ENCODE measurements around the gene NIPAL3.

Gene NIPAL3

GRCh38 chr1:24500448-24501048 is 84.9 kb downstream of the NIPAL3 start:
- CTCF ChIA-PET, result interaction anchor here (0.7 kb wide), 1 partner anchor 9 kb away, joined by 6 read pairs; no protein-coding TSS in a partner anchor
- DNase-seq (ENCODE audit: extremely low spot score), result no peak
- no peak for TF ChIP-seq FOXK2 (IDR thresholded peaks at IDR 0.05)
- no peak for TF ChIP-seq SP1 (IDR thresholded peaks at IDR 0.05)
- TF ChIP-seq ARNT (IDR thresholded peaks at IDR 0.05), result no peak
- TF ChIP-seq FOXA1 (IDR thresholded peaks at IDR 0.05), result no peak
- TF ChIP-seq FOXM1 (IDR thresholded peaks at IDR 0.05; ENCODE audit: borderline replicate concordance), result no peak
- TF ChIP-seq L3MBTL2 (conservative IDR thresholded peaks at IDR 0.05), result no peak
- TF ChIP-seq, protein P1, sequence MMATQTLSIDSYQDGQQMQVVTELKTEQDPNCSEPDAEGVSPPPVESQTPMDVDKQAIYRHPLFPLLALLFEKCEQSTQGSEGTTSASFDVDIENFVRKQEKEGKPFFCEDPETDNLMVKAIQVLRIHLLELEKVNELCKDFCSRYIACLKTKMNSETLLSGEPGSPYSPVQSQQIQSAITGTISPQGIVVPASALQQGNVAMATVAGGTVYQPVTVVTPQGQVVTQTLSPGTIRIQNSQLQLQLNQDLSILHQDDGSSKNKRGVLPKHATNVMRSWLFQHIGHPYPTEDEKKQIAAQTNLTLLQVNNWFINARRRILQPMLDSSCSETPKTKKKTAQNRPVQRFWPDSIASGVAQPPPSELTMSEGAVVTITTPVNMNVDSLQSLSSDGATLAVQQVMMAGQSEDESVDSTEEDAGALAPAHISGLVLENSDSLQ (IDR thresholded peaks at IDR 0.05), result no peak
- no peak for TF ChIP-seq SUZ12 (IDR thresholded peaks at IDR 0.05)
- no peak for TF ChIP-seq ELF4 (IDR thresholded peaks at IDR 0.05)
- no peak for TF ChIP-seq HDGF (IDR thresholded peaks at IDR 0.05; ENCODE audit: borderline replicate concordance)
- TF ChIP-seq LEF1 (IDR thresholded peaks at IDR 0.05; ENCODE audit: borderline replicate concordance), result no peak
- TF ChIP-seq BHLHE40 (IDR thresholded peaks at IDR 0.05; ENCODE audit: borderline replicate concordance), result no peak
- TF ChIP-seq TARDBP (IDR thresholded peaks at IDR 0.05), result no peak
- no peak for TF ChIP-seq ZNF384 (IDR thresholded peaks at IDR 0.05)
- no peak for TF ChIP-seq NFRKB (IDR thresholded peaks at IDR 0.05)
- TF ChIP-seq CTBP1 (IDR thresholded peaks at IDR 0.05; ENCODE audit: borderline replicate concordance), result no peak
- POLR2A ChIA-PET, result interaction anchor here (1.0 kb wide), 1 partner anchor 19 kb away, joined by 3 read pairs; no protein-coding TSS in a partner anchor

- POLR2A ChIA-PET, result interaction anchor here (0.7 to 2.2 kb wide), 11 partner anchors 10 to 136 kb away, joined by 3 to 20 read pairs (median 4); no protein-coding TSS in a partner anchor
- TF ChIP-seq HDGF (IDR thresholded peaks at IDR 0.05; ENCODE audit: borderline replicate concordance), result no peak
- TF ChIP-seq, protein P1 (IDR thresholded peaks at IDR 0.05), result no peak
- TF ChIP-seq ZNF384 (IDR thresholded peaks at IDR 0.05), result peak; percentile 66
- CTCF ChIA-PET, result interaction anchor here (0.5 to 1.0 kb wide), 5 partner anchors 10 to 352 kb away, joined by 3 to 6 read pairs (median 3); partner anchors contain the start of gene NIPAL3
- no peak for DNase-seq (ENCODE audit: extremely low spot score)
Measured at GRCh38 chr1:24501371-24502064, 85.9 kb downstream of the NIPAL3 start.

DNA sequence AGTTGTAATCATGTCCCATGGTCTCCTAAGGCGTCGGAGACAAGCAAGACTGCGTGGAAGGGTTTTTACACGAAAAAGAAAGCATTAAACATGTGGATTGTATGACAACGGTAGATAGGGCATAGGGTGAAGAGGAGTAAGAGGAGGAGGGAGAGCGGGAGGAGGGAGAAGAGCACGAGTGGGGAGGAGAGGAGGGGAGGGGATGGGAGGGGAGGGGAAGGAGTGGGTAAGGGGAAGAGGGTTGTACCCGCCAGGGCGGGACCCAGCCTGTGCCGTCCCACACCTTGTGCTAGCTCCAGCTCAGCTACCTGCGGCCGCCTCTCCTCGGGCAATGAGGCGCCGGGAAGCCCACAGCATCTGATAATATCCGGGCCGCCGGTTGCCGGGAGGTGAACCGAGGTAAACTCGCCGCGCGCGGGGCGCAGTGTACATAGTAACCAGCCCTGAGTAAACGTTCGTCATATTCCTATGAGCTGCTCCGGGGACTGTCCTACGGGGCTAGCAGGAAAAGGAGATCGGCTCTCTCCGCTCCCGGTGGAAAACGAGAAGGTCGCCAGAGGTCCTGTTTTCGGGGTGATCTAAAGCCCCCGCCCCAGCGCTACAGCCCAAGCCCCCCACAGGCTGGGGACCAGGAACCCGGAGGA is 86.6 kb downstream of the NIPAL3 start:
- TF ChIP-seq L3MBTL2 (conservative IDR thresholded peaks at IDR 0.05) (peak; percentile 32; the same call in 1 of the 2 replicates), TARDBP (IDR thresholded peaks at IDR 0.05) (0 out of 2 replicates have a peak, but pooled peaks have one; percentile 46)
- TF ChIP-seq, protein P1 (IDR thresholded peaks at IDR 0.05), result no peak
- peak; percentile 43 for DNase-seq (ENCODE audit: extremely low spot score)
- ChIA-PET CTCF (interaction anchor here (0.5 to 1.0 kb wide), 5 partner anchors 25 to 352 kb away, joined by 3 to 4 read pairs (median 3); partner anchors contain the start of gene NIPAL3), POLR2A (interaction anchor here (0.7 to 2.2 kb wide), 15 partner anchors 10 to 135 kb away, joined by 3 to 20 read pairs (median 4); partner anchors contain the start of gene NIPAL3)

- DNase-seq (ENCODE audit: extremely low spot score), result peak; percentile 94
- ChIA-PET POLR2A (interaction anchor here (0.7 to 2.2 kb wide), 14 partner anchors 9 to 135 kb away, joined by 3 to 20 read pairs (median 4); partner anchors contain the start of gene NIPAL3), CTCF (interaction anchor here (1.0 kb wide), 2 partner anchors 24 to 87 kb away, joined by 3 to 4 read pairs; partner anchors contain the start of gene NIPAL3)
- TF ChIP-seq ARNT (IDR thresholded peaks at IDR 0.05) (no peak), SP1 (IDR thresholded peaks at IDR 0.05) (no peak), BHLHE40 (IDR thresholded peaks at IDR 0.05; ENCODE audit: borderline replicate concordance) (no peak), ZNF384 (IDR thresholded peaks at IDR 0.05) (no peak), FOXK2 (IDR thresholded peaks at IDR 0.05) (no peak), LEF1 (IDR thresholded peaks at IDR 0.05; ENCODE audit: borderline replicate concordance) (no peak), TARDBP (IDR thresholded peaks at IDR 0.05) (no peak), HDGF (IDR thresholded peaks at IDR 0.05; ENCODE audit: borderline replicate concordance) (no peak), CTBP1 (IDR thresholded peaks at IDR 0.05; ENCODE audit: borderline replicate concordance) (no peak), FOXA1 (IDR thresholded peaks at IDR 0.05) (no peak)
- TF ChIP-seq, protein P1 (IDR thresholded peaks at IDR 0.05), result no peak
Measured at GRCh38 chr1:24502709-24503058, 87.1 kb downstream of the NIPAL3 start, which contains the start of gene RCAN3. RCAN3 (plus strand) TSS chr1:24502836; CDS start chr1:24514373, 11,537 bp downstream.
